Panc1 (cell line): ENCODE results near the gene GPM6B. TPM values are rescaled to one million over a fixed set of nuclear protein-coding genes. Genes with fewer than 3 reads are reported as not detected.

Experiments
- ATAC-seq: fragments of 200-7000 bp; cut with Tn5 transposase; 2 replicates; pipeline ENCODE4 v1.9.1; 2020; ENCODE audit warnings: mild to moderate bottlenecking, moderate library complexity
- BruUV-seq: library from RNA; stranded (reverse); fragments of 400-500 nt; replicated peaks from 2 replicates; lab custom pipeline; 2021; lab: Mats Ljungman, UMichigan
- CTCF ChIA-PET: fragments of 300-600 bp; sonication (Branson Sonifier 250); formaldehyde crosslinking; loops from one replicate; lab custom pipeline; 2022; ENCODE audit warnings: antibody characterized with exemption; lab: Charles Lee
- POLR2A ChIA-PET: fragments of 300-600 bp; sonication (Branson Sonifier 250); formaldehyde crosslinking; loops from one replicate; lab custom pipeline; 2022; ENCODE audit warnings: antibody characterized with exemption; lab: Charles Lee
- DNase-seq: peaks from one replicate; pipeline ENCODE4 v3.0.0-alpha.2; 2010; ENCODE audit warnings: low read depth, low spot score
- H3K27ac ChIP-seq: 2 replicates; pipeline ENCODE4 v1.5.1; 2011; ENCODE audit warnings: mild to moderate bottlenecking, low read length, inconsistent platforms
- H3K27me3 ChIP-seq: fragments of 200-500 bp; sonication (Bioruptor generic); 2 replicates; pipeline ENCODE4 v1.6.0; 2014; ENCODE audit warnings: low read length, inconsistent platforms; ENCODE audit not compliant: control insufficient read depth, insufficient read depth
- H3K36me3 ChIP-seq: fragments of 200-500 bp; sonication (Bioruptor generic); 2 replicates; pipeline ENCODE4 v1.5.1; 2014; ENCODE audit warnings: inconsistent platforms, mild to moderate bottlenecking, low read length, moderate library complexity; ENCODE audit not compliant: control insufficient read depth, insufficient read depth
- H3K4me1 ChIP-seq: 2 replicates; pipeline ENCODE4 v1.5.1; 2011; ENCODE audit warnings: inconsistent platforms, mild to moderate bottlenecking, low read length, moderate library complexity; ENCODE audit not compliant: control insufficient read depth, insufficient read depth
- H3K4me3 ChIP-seq, 2 experiments: 2 replicates each; pipeline ENCODE4 v1.5.1; 2011 to 2012; ENCODE audit warnings: low read depth in 2 of 2, low read length in 2 of 2, mild to moderate bottlenecking in 2 of 2, inconsistent platforms in 1 of 2, moderate library complexity in 1 of 2
- H3K9me3 ChIP-seq: fragments of 200-500 bp; sonication (Bioruptor generic); 2 replicates; pipeline ENCODE4 v1.5.1; 2014; ENCODE audit warnings: low read depth, mild to moderate bottlenecking, inconsistent platforms, low read length, moderate library complexity; ENCODE audit not compliant: control insufficient read depth, insufficient read depth
- CTCF ChIP-seq: fragments of 450-650 bp; IDR thresholded peaks from 2 replicates; pipeline ENCODE4 v1.5.1; 2017; ENCODE audit warnings: mild to moderate bottlenecking
- POLR2AphosphoS5 ChIP-seq: IDR thresholded peaks from 2 replicates; pipeline ENCODE4 v1.6.1; 2012; ENCODE audit warnings: mild to moderate bottlenecking, low read depth, low read length, moderate library complexity
- REST ChIP-seq, 2 experiments: IDR thresholded peaks; 2 replicates each; pipeline ENCODE4 v1.6.1; 2011 to 2012; ENCODE audit warnings: low read depth in 2 of 2, control low read depth in 1 of 2, low read length in 1 of 2, mild to moderate bottlenecking in 1 of 2, moderate library complexity in 1 of 2; ENCODE audit not compliant: insufficient read depth in 1 of 2
- SIN3A ChIP-seq: IDR thresholded peaks from 2 replicates; pipeline ENCODE4 v1.6.1; 2012; ENCODE audit warnings: low read depth, mild to moderate bottlenecking, low read length, moderate library complexity, borderline replicate concordance; ENCODE audit not compliant: insufficient read depth
- TCF7L2 ChIP-seq: IDR thresholded peaks from 2 replicates; pipeline ENCODE4 v1.6.1; 2011; ENCODE audit warnings: mild to moderate bottlenecking, low read depth, low read length, inconsistent platforms
- in situ Hi-C: cut with HindIII; loops from 2 replicates; pipeline ENCODE4 v1.10.0; 2016; ENCODE audit warnings: low sequenced_read_pairs, low pct_unique_long_range_greater_than_20kb
- intact Hi-C: fragments of 100-400 bp; cut with micrococcal nuclease; formaldehyde crosslinking; loops from one replicate; pipeline ENCODE4 v1.10.0; 2022; ENCODE audit not compliant: unreplicated experiment
- total RNA-seq: library from RNA; stranded (reverse); gene quantifications from one replicate; pipeline ENCODE4 v1.2.1, GENCODE V29; 2021; ENCODE audit not compliant: unreplicated experiment

GPM6B gene
- total RNA-seq, 1 experiment from 2014 or later, result not detected

GRCh38 chrX:13750204-13750603 lies 66.7 kb downstream of the GPM6B start:
- in situ Hi-C loops, result no loop called here
- DNase-seq, result no peak

GRCh38 chrX:13748486-13748885 lies 68.4 kb downstream of the GPM6B start:
- H3K36me3 ChIP-seq, result no peaks in the 10 kb centered on the region; the same call in 1 of the 2 replicates
- intact Hi-C loops (loop anchor here (5.0 kb wide), 1 partner anchor 91 kb away; no protein-coding TSS in a partner anchor), in situ Hi-C loops (no loop called here)
- ATAC-seq (no peak), DNase-seq (no peak)
- no peaks in the 10 kb centered on the region for H3K9me3 ChIP-seq
- BruUV-seq, result no TSS peak
- H3K27ac ChIP-seq, result no peak overlapping the region
- no peak for TF ChIP-seq TCF7L2
- TF ChIP-seq POLR2AphosphoS5, result no peak
- TF ChIP-seq SIN3A, result no peak
- no peak for TF ChIP-seq REST (IDR thresholded peaks at IDR 0.05; ENCODE audit: insufficient read depth in 1 of 2, low read depth in 2 of 2, low read length in 1 of 2)
- TF ChIP-seq CTCF, result no peak
- H3K4me3 ChIP-seq, result no peak overlapping the region
- H3K27me3 ChIP-seq, result no peaks in the 10 kb centered on the region
- CTCF ChIA-PET, result no interaction called here
- H3K4me1 ChIP-seq, result no peaks in the 10 kb centered on the region
- POLR2A ChIA-PET, result no interaction called here

More at GRCh38 chrX:13750204-13750603, 66.7 kb downstream of the GPM6B start:
- ChIA-PET CTCF (interaction anchor here (0.7 kb wide), 1 partner anchor 302 kb away, joined by 5 read pairs; no protein-coding TSS in a partner anchor), POLR2A (no interaction called here)
- H3K27ac ChIP-seq, result no peak overlapping the region
- TF ChIP-seq REST (IDR thresholded peaks at IDR 0.05; ENCODE audit: insufficient read depth in 1 of 2, low read depth in 2 of 2, low read length in 1 of 2) (no peak), POLR2AphosphoS5 (no peak), CTCF (peak; percentile 63)
- no peaks in the 10 kb centered on the region for H3K4me1 ChIP-seq
- intact Hi-C loops, result loop anchor here (5.0 kb wide), 1 partner anchor 282 kb away; no protein-coding TSS in a partner anchor
- H3K4me3 ChIP-seq, result no peak overlapping the region
- BruUV-seq, result no TSS peak
- no peaks in the 10 kb centered on the region for H3K27me3 ChIP-seq
- ATAC-seq, result peak; percentile 58; the same call in 1 of the 2 replicates
- no peaks in the 10 kb centered on the region for H3K9me3 ChIP-seq
- no peaks in the 10 kb centered on the region; the same call in 1 of the 2 replicates for H3K36me3 ChIP-seq
